Stimulated activated CD4-positive, alpha-beta T cell treated with anti-CD3 and anti-CD28 coated beads, TNF-alpha, amount 100 ng/mL, for 24 hours (primary cell): ENCODE data around the gene SPATA9.

ENCODE experiments used
- DNase-seq, 3 experiments: peaks; one replicate each; pipeline ENCODE4 v3.0.0-alpha.2; 2020; ENCODE audit warnings: low read depth in 3 of 3

The SPATA9 gene

GRCh38 chr5:95619514-95620029 lies 63.2 kb downstream of the SPATA9 start:
- DNase-seq = no peak

- no peak for DNase-seq
Measured at GRCh38 chr5:95619096-95619495, 63.7 kb downstream of the SPATA9 start.

GRCh38 chr5:95617057-95617456 lies 65.7 kb downstream of the SPATA9 start:
- no peak for DNase-seq

- no peak for DNase-seq
Measured at GRCh38 chr5:95615164-95615467, 67.7 kb downstream of the SPATA9 start.

- DNase-seq = no peak
Measured at GRCh38 chr5:95613514-95613913, 69.3 kb downstream of the SPATA9 start.

GRCh38 chr5:95611396-95611795 lies 71.4 kb downstream of the SPATA9 start:
- no peak for DNase-seq

- DNase-seq = no peak
Measured at GRCh38 chr5:95610546-95610945, 72.2 kb downstream of the SPATA9 start.

- DNase-seq = no peak
Measured at GRCh38 chr5:95609711-95610110, 73.1 kb downstream of the SPATA9 start.
